GM19238 (cell line): ENCODE data around the gene ATG16L1.

ENCODE experiments used
- DNase-seq: peaks from one replicate; pipeline ENCODE4 v3.0.0; 2011; ENCODE audit warnings: low spot score; ENCODE audit not compliant: insufficient read length

ATG16L1 gene

GRCh38 chr2:233251306-233252116 is at the start of gene ATG16L1:
Gene ATG16L1 (plus strand): TSS chr2:233251673. CDS start chr2:233251828, 155 bp downstream.
- DNase-seq: peak; percentile 99

DNA sequence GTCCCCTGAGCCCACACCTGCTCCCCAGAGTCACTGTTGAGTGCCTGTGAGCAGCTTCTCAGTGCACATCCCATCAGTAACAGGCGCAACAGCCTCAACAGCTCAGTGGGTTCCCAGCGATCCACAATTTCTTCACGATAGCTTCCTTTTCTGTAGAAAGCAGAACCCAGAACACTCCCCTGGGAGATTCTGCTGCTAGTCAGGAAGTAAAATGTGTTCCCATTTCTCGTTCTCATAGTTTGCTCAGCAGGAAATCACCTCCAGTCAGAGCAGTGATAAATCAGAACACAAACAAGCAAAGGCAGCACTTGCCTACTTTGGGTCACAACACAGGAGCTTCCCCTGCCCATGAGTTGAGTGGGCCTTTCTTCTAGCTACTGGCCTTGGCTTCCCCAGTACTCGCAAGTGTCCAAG is 48.9 kb upstream of the ATG16L1 start:
- peak; percentile 33 for DNase-seq

DNA sequence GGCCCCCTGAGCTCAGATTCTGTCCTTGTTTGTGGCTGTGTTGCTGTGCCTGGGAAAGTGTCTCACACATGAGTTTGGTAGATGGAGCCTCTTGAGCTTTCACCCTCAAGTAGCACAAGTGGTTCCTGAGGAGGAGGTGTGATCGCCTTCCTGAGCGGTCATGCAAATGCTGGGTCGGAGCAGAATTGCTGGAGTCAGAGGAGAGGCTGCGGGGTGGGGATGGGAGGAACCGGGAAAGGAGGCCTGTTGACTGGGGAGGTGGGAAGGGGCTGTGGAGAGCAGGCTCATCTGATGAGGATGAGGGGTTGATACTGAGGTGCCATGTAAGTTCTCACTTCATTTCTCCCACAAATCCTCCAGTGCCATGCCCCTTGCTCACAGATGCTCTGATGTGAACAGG is 48.4 kb upstream of the ATG16L1 start:
- DNase-seq: no peak

DNA sequence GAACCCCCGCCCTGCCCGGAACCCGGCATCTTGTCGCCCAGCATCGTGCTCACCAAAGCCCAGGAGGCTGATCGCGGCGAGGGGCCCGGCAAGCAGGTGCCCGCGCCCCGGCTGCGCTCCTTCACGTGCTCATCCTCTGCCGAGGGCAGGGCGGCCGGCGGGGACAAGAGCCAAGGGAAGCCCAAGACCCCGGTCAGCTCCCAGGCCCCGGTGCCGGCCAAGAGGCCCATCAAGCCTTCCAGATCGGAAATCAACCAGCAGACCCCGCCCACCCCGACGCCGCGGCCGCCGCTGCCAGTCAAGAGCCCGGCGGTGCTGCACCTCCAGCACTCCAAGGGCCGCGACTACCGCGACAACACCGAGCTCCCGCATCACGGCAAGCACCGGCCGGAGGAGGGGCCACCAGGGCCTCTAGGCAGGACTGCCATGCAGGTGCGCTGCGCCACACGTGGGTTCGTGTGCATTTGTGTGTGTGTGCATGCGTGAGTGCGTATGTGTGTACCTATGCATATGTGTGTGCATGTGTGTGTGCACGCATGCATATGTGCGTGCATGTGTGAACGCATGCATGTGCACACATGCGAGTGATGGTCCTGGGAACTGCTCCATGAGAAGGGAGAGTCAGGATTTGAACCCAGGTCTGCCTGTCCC is 47.1 kb upstream of the ATG16L1 start:
- no peak for DNase-seq

DNA sequence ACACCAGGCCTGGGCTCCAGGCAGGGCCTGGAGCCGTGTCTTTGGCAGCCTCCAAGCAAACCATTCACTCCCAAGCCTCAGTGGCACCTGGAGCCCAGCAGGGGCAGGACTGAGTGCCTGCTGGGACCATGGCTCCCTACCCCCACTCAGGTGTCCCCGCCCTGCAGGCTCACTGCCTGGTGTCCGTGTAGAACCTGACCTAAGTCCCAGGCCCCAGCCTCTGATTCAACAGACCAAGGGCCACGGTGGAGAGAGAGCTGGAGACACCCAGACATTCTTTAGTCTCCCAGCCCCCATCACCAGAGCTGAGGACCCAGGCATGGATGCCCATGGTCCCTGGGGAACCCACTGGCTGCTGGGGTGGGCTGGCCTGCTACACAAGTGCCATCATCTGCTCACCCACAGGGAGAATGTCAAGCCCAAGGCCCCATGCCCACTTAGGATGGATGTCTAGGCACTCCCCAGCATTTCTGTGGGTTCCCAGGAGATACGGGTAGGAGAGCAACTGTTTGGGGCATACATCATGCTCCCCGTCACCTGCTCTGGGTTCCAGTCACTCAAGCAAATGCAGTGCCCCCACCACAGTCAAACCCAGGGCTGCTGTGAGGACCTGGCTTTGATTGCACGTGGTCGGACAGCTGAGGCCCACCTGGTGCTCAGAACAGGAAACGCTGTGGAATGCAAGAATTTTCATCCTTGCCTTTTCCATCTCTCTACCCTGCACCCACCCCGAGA is 42.9 kb upstream of the ATG16L1 start:
- DNase-seq: no peak

- no peak for DNase-seq
These were observed 42.3 kb upstream of the ATG16L1 start for GRCh38 chr2:233209117-233209532.

- no peak for DNase-seq
These were observed 41.8 kb upstream of the ATG16L1 start for GRCh38 chr2:233209533-233210171.

GRCh38 chr2:233210281-233210680 is 41.2 kb upstream of the ATG16L1 start:
- no peak for DNase-seq

DNA sequence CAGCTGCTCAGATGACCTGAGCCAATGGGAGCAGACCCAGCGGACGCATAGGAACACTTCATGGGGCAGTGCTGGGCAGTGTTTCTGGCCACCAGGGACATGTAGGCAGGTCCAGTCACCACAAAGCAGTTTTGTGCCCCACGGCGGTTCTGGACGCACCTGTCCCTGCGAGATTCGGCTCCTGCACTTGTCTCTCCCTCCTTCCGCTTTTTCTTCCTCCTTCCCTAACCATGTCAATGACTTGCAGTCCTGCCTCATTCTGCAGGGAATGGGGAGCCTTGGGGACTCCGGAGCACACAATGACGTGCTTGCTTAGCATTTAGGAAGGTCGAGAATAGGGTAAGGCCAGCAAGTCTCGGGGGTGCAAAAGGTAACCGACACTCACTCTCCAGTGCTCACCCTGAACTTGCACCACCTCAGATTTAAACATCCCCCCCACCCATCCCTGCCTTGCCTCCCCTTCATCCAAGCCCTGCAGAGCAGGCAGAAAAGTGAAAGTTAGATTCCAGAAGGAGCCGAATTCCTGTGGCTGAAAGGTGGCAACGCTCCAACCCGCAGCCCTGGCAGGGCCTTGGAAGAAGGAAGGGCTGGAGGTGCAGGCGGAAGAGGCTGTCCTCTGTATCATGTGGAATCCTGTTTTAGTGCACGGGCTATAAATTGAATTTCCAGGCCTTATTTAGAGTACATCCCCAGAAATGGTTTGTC is 40.5 kb upstream of the ATG16L1 start:
- no peak for DNase-seq

GRCh38 chr2:233211548-233211895 is 40.0 kb upstream of the ATG16L1 start:
- no peak for DNase-seq

GRCh38 chr2:233213011-233213410 is 38.5 kb upstream of the ATG16L1 start:
- no peak for DNase-seq

GRCh38 chr2:233213975-233214374 is 37.5 kb upstream of the ATG16L1 start:
- DNase-seq: no peak

DNA sequence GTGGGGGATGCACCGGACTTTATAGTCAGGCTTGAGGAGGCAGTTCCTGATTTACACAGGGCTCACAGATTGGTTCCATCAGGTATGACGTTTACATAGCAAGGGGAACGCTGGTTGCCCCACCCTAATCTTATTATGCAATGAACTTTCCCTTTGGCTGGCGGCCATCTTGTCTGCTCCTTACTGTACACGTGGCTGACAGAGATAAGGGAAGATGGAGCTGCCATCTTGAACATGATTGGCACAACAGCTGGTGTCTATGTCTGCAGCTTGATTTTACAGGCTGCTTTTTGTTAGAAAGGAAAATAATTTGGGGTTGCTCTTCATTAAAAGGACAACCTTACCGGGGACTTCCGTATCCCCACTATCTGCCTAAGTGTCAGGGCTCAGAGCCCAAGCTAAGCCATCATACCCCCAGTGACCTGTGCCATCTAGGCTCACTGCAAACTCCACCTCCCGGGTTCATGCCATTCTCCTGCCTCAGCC is 33.5 kb upstream of the ATG16L1 start:
- no peak for DNase-seq

- DNase-seq: no peak
These were observed 32.6 kb upstream of the ATG16L1 start for GRCh38 chr2:233218836-233219235.

- no peak for DNase-seq
These were observed 31.6 kb upstream of the ATG16L1 start for GRCh38 chr2:233219848-233220247.

DNA sequence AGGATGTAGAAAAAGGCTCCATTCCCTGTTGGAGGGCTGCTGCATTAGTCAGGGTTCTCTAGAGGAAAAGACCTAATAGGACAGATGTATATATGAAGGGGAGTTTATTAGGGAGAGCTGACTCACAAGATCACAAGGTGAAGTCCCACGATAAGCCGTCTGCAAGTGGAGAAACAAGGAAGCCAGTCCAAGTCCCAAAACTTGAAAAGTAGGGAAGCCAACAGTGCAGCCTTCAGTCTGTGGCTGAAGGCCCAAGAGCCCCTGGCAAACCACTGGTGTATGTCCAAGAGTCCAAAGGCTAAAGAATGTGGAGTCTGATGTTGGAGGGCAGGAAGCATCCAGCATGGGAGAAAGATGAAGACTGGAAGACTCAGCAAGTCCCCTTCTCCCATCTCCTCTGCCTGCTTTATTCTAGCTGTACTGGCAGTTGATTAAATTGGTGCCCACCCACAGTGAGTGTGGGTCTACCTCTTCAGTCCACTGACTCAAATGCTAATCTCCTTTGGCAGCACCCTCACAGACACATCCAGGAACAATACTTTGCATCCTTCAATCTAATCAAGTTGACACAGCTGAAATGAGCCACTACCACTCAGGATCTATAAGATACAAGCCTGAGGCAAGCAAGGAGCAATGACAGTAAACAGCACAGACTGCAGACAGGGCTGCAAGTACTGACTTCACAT is 30.0 kb upstream of the ATG16L1 start:
- DNase-seq: no peak

DNA sequence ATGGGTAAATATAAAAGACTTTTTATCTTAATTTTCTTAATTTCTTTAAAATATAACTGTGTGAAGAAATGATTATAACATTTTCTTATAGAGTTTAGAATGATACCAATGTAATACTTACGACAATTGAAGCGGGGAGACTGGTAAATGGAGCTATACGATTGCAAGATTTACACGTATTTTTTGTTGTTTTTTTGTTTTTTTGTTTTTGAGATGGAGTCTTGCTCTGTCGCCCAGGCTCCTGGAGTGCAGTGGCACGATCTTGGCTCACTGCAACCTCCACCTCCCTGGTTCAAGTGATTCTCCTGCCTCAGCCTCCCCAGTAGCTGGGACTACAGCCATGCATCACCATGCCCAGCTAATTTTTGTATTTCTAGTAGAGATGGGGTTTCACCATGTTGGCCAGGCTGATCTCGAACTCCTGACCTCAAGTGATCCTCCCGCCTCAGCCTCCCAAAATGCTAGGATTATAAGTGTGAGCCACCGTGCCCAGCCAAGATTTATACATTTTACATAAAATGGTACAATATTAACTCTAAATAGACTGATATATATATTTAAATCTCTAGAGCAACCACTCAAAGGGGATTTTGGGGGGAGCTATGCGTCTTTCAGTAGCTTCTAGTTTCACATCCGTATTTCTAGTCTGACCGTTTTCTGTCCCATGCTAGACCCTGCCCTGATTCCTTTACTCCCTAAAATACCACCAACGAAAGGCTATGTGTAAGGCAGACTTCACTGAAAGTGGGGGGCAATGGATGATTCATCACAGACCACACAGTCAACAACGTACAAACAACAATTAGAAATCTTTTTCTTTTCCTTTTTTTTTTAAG is 28.2 kb upstream of the ATG16L1 start:
- DNase-seq: no peak

DNA sequence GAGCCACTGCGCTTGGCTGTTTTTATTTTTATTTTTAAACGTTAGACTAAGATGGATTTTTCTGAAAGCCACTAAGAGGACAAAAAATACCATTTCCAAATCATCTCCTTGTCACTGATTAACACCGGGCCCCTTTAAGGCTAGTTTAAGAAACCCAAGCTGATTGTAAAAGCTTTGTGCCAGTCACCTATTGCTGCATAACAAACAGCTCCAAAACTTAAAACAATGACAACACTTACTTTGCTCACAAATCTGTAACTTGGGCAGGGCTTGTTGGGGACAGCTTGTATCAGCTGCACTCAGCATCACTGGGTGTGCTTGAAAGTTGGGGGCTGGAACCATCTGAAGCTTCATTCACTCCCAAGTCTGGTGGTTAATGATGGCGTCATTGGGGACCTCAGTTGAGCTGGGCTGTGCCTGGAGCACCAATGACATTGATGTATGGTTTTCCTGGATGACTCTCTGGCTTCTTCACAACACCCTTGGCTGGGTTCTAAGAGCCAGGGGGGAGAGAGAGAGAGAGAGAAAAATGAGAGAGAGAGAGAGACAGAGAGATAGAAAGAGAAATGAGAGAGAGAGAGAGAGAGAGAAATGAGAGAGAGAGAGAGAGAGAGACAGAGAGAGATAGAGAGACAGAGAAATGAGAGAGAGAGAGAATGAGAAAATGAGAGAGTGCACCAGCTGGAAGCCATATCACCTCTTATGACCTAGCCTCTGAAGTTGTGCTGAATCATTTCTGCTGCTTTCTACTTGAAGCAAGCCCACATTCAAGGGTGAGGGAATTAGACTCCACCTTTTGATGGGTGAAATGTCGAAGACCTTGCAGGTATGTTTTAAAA is 26.0 kb upstream of the ATG16L1 start:
- DNase-seq: no peak
